Activated CD4-positive, alpha-beta T cell treated with anti-CD3 and anti-CD28 coated beads, Interleukin-2, amount 50 U/mL, for 4 hours (primary cell): Measurements from ENCODE around the gene THBS4.

Experiments used
- DNase-seq, 2 experiments: peaks; one replicate each; pipeline ENCODE4 v3.0.0-alpha.2; 2020

THBS4 gene

DNA sequence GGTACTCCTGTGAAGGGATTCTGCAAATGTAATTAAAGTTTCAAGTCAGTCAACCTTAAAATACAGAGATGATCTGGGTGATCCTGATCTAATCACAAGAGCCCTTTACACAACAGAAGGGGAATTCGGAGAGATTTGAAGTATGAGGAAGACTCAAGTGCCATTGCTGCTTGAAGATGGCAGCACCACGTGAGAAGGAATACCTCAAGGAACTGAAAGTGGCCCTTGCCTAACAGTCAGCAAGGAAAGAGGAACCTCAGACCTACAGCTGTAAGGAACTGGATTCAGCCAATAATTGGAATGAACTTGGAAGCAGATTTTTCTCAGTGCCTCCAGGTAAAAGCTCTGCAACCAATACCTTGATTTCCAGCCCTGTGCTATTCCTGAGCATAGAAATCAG lies 87.4 kb downstream of the THBS4 start:
- no peak for DNase-seq

- DNase-seq: no peak
These were observed 89.2 kb downstream of the THBS4 start for GRCh38 chr5:80124121-80124918.

DNA sequence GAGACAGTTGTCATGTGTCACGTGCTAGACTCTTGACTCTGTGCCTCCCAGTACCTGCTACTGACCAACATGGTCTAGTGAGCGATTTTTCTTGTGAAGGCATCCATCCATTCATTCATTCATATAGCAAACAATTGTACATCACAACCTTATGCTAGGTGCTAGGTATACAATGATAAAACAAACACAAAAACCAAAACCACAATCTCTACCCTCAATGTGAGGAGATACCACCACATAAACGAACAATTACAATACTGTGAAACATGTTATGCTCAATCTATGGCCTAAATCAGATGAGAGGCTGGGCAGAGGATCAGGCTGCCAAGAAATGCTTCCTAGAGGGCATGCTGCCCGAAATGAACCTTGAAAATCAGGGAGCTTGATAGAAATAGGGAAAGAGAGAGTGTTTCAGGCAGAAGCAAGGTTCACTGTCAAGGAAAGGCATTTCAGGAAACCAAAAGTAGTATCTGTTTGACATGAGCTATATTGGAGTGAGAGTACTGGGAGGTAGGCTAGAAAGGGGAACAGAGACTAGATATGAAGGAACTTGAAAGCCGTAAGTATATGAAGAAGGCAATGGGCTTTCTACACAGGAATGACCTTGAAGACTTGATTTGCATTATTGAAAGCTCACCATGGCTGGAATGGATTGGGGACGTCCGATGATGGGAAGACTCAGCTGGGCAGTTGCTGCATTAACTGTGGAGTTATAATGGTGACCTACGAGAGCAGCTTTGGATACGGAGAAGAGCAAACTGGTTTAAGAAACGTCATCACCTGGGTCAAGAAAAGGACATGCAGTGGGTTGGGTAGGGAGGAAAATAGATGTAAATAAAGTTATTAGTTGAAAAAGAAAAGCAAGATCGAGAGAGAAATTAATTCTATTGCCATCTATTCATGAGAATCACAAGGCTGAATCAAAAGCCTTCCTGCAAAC lies 90.1 kb downstream of the THBS4 start:
- DNase-seq: no peak

GRCh38 chr5:80125962-80126480 lies 90.9 kb downstream of the THBS4 start:
- no peak for DNase-seq

DNA sequence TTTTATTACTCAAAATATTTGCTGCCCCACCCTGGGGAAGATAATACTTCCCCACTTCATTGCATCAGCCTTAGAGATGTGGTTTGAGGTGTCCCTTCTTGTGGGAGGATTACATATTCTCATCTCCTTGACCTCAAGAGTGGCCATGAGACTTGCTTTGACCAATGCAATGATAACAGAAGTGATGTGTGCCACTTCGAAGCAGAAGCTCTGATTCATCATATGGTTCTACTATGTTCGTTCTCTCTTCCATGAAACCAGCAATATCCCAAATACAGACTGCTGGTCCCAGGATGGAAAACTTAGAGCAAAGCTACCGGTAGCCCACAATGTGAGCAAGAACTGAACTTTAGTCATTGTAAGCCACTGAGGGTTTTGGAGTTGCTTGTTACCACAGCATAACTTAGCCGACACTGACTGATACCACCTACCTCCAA lies 92.0 kb downstream of the THBS4 start:
- DNase-seq: no peak

GRCh38 chr5:80128141-80128540 lies 93.0 kb downstream of the THBS4 start:
- no peak for DNase-seq

DNA sequence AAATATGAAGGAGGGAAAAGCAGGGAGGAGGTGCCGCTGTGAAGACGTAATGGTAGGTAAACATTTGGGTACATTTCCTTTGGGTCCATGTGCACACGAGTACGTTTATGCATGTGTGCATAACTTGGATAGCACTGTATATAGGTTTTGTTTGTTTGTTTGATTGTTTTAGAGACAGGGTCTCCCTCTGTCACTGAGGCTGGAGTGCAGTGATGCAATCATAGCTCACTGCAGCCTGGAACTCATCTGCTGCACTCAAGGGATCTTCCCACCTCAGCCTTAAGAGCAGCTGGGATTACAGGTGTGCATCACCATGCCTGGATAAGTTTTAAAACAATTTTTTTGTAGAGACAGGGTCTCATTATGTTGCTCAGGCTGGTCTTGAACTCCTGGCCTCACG lies 94.0 kb downstream of the THBS4 start:
- no peak for DNase-seq
